GM23338 (cell line): ENCODE results near the gene SLC66A1.

Experiments used
- CTCF ChIP-seq, 2 experiments: fragments of 200-600 bp in 1 of 2; sonication (generic) in 1 of 2; conservative IDR thresholded peaks; 2 replicates each; pipeline versions ENCODE4 v1.5.1 to v1.6.1; 2016 to 2017; ENCODE audit warnings: antibody characterized with exemption in 2 of 2, low read depth in 2 of 2, mild to moderate bottlenecking in 2 of 2, moderate library complexity in 1 of 2
- EZH2 ChIP-seq: fragments of 200-600 bp; sonication (generic); IDR thresholded peaks from one replicate; pipeline ENCODE4 v1.8.0; 2017; ENCODE audit warnings: antibody characterized with exemption, mild to moderate bottlenecking, low read depth; ENCODE audit not compliant: unreplicated experiment
- EZH2phosphoT487 ChIP-seq: fragments of 200-600 bp; sonication (generic); IDR thresholded peaks from one replicate; pipeline ENCODE4 v1.8.1; 2018; ENCODE audit warnings: antibody characterized with exemption; ENCODE audit not compliant: unreplicated experiment
- POLR2AphosphoS5 ChIP-seq: IDR thresholded peaks from 2 replicates; pipeline ENCODE4 v1.6.1; 2016; ENCODE audit warnings: antibody characterized with exemption, low read depth
- REST ChIP-seq: IDR thresholded peaks from one replicate; pipeline ENCODE4 v1.6.1; 2018; ENCODE audit warnings: antibody characterized with exemption; ENCODE audit not compliant: unreplicated experiment
- TF ChIP-seq, protein P1 (sequence below): IDR thresholded peaks from 2 replicates; pipeline ENCODE4 v1.6.1; 2016; ENCODE audit warnings: antibody characterized with exemption

DNA sequence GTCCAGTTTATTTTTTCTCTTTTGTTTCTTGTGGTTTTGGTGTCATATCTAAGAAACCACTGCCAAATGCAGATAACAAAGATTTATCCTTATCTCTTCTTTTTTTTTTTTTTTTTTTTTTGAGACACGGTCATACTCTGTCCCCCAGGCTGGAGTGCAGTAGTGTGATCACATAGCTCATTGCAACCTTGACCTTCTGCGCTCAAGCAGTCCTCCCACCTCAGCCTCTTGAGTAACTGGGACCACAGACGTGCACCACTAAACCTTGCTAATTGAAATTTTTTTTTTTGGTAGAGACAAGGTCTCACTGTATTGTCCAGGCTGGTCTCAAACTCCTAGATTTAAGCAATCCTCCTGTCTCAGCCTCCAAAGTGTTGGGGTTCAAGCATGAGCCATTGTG is 8.9 kb downstream of the SLC66A1 start:
- TF ChIP-seq EZH2 (no peak), CTCF (conservative IDR thresholded peaks at IDR 0.05; ENCODE audit: low read depth in 2 of 2) (no peak), POLR2AphosphoS5 (no peak), REST (no peak), EZH2phosphoT487 (no peak)
- TF ChIP-seq, protein P1, sequence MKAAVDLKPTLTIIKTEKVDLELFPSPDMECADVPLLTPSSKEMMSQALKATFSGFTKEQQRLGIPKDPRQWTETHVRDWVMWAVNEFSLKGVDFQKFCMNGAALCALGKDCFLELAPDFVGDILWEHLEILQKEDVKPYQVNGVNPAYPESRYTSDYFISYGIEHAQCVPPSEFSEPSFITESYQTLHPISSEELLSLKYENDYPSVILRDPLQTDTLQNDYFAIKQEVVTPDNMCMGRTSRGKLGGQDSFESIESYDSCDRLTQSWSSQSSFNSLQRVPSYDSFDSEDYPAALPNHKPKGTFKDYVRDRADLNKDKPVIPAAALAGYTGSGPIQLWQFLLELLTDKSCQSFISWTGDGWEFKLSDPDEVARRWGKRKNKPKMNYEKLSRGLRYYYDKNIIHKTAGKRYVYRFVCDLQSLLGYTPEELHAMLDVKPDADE, result no peak
